PFSK-1 (cell line): ENCODE results near the gene B3GAT1.

Experiments
- FOXP2 ChIP-seq: optimal IDR thresholded peaks from 2 replicates; pipeline ENCODE3; 2011; ENCODE audit warnings: borderline replicate concordance, control low read depth, inconsistent platforms; ENCODE audit not compliant: insufficient read depth; ENCODE audit errors: extremely low read length, extremely low read depth
- POLR2AphosphoS5 ChIP-seq: IDR thresholded peaks from 2 replicates; pipeline ENCODE4 v1.6.1; 2012; ENCODE audit warnings: low read depth, mild to moderate bottlenecking, control low read depth, low read length, moderate library complexity
- REST ChIP-seq, 2 experiments: IDR thresholded peaks; 2 replicates each; pipeline versions ENCODE4 v1.6.1 to v1.8.0; 2011 to 2012; ENCODE audit warnings: low read depth in 2 of 2, low read length in 2 of 2, control low read depth in 1 of 2, inconsistent platforms in 1 of 2, mild to moderate bottlenecking in 1 of 2, moderate library complexity in 1 of 2; ENCODE audit not compliant: insufficient read depth in 1 of 2
- SIN3A ChIP-seq: IDR thresholded peaks from 2 replicates; pipeline ENCODE4 v1.6.1; 2012; ENCODE audit warnings: mild to moderate bottlenecking, low read length, moderate library complexity, borderline replicate concordance; ENCODE audit not compliant: insufficient read depth
- TAF1 ChIP-seq: IDR thresholded peaks from 2 replicates; pipeline ENCODE4 v1.6.1; 2012; ENCODE audit warnings: low read length, control low read depth, borderline replicate concordance; ENCODE audit not compliant: insufficient read depth

The B3GAT1 gene

GRCh38 chr11:134404575-134405341 is 7.3 kb downstream of the B3GAT1 start:
- no peak for TF ChIP-seq REST (IDR thresholded peaks at IDR 0.05; ENCODE audit: insufficient read depth in 1 of 2, low read depth in 2 of 2, low read length in 2 of 2)
- TF ChIP-seq FOXP2, result no peak

DNA sequence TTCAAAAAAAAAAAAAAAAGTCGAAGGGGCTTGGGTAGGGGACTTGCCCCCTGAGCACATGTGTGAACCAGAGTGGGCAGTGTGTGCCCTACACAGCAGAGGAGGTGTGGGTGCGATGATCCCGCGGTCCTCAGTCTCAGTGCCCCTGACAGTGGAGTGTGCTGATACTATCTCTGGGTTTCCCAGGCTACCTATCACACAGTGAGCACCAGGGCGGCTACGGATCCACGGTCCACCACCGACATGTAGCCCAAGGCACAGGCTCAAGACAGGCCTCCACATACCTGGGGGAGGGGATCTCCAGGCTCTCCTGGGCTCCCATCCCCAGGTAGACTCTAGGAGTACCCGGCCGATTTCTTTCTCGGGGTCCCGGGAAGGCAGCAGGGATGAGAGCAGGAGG is 9.1 kb downstream of the B3GAT1 start:
- TF ChIP-seq POLR2AphosphoS5, result no peak
- TF ChIP-seq REST (IDR thresholded peaks at IDR 0.05; ENCODE audit: insufficient read depth in 1 of 2, low read depth in 2 of 2, low read length in 2 of 2), result no peak
- no peak for TF ChIP-seq TAF1
- no peak for TF ChIP-seq SIN3A
- no peak for TF ChIP-seq FOXP2

GRCh38 chr11:134401825-134402809 is 9.9 kb downstream of the B3GAT1 start:
- TF ChIP-seq TAF1 (no peak), SIN3A (no peak), FOXP2 (no peak), REST (IDR thresholded peaks at IDR 0.05; ENCODE audit: insufficient read depth in 1 of 2, low read depth in 2 of 2, low read length in 2 of 2) (no peak)

DNA sequence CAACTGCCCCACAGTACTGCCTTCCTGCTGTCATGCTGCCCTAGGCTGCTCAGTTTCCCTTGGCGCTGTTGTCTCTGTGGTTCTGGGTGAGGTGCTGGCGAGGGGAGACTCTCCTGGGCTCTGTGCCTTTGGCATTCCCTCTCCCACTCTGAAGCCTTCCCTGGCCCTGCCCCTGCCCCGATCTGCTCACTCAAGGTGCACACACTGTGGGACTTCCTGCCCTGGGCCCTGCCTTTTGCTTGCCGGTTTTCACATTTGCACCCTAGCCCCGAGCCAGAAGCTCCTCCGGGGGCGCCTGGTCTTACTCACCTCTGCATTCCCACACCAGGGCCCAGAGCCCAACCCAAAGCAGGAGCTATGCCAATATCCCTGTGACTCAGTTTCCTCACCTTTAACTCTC is 12.0 kb downstream of the B3GAT1 start:
- no peak for TF ChIP-seq TAF1
- no peak for TF ChIP-seq REST (IDR thresholded peaks at IDR 0.05; ENCODE audit: insufficient read depth in 1 of 2, low read depth in 2 of 2, low read length in 2 of 2)
- TF ChIP-seq SIN3A, result no peak
- TF ChIP-seq POLR2AphosphoS5, result no peak
- no peak for TF ChIP-seq FOXP2
